Ramos (cell line): Measurements from ENCODE around the gene NCLN.
"Not testable (repeated sequence)": the region's sequence is repeated elsewhere in the genome, so short reads cannot be mapped to it uniquely, and the experiment has no call there.

Source experiments
- in situ Hi-C: fragments of 300-500 bp; cut with MboI; formaldehyde crosslinking; loops from one replicate; pipeline ENCODE4 v1.14.3; 2022; ENCODE audit warnings: low sequenced_read_pairs; ENCODE audit not compliant: unreplicated experiment

The NCLN gene

DNA sequence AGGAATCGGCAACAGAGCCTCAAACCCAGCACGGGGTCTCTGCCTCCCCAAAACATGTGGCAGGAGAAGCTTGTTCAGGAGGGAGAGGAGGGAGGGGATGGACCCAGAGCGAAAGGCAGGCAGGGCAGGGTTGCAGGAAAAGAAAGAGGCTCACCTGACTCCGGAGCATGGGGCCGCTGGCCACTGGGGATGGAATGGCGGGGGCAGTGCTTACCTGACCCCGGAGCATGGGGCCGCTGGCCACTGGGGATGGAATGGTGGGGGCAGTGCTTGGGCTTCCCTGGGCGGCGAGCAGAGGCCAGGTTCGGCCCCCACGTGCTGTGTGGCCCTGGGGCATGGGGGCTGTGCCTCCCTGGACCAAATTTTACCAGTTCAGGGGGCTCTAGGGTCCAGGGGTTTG, 25.5 kb downstream of the NCLN start:
- in situ Hi-C loops = no loop called here

DNA sequence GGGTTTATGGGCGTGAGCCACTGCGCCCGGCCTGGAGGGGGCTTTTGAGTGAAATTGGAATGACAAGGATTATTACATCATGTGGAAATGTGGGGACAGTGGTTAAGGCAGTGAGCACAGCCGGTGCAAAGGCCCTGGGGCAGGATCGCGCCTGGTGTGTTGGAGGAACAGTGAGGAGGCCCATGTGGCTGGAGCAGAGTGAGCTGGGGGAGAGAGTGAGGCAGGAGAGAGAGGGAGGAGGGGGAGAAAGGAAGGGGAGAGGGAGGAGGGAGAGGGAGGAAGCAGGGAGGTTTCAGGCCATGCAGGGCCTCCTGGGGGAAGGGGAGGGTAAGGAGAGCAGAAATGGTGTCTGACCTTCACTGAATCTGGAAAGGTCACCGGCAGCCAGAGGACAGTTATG, 27.4 kb downstream of the NCLN start:
- in situ Hi-C loops = no loop called here

DNA sequence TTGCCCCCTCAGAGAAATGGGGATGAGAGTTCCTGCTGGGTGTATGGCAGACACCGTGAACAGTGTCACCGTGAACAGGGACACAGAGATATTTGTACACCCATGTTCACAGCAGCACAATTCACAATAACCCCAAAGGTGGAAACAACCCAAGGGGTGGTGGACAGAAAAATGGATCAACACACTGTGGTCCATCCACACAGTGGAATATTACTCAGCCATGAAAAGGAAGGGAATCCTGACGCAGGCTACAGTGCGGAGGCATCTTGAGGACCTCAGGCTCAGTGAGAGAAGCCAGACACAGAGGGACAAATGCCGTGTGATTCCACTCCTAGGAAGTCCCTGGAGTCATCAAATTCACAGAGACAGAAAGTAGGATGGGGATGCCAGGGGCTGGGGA, 31.1 kb downstream of the NCLN start:
- in situ Hi-C loops = no loop called here

DNA sequence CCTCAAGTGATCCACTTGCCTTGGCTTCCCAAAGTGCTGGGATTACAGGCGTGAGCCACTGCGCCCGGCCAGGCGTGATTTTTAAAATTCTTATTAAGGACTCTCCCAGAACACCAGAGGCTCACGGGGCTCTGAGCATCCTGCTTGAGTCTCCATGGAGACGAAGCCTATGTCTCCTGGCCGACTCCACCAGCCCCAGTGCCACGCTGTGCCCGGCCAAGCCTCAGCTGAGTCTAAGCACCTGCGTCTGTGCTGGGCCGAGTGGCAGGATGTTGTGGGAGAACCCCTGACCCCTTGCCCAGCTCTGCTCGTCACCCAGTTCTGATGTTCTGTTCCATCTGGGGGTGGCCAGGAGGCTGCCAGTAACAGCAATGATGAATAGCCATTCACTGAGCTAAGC, 34.8 kb downstream of the NCLN start:
- in situ Hi-C loops = no loop called here

DNA sequence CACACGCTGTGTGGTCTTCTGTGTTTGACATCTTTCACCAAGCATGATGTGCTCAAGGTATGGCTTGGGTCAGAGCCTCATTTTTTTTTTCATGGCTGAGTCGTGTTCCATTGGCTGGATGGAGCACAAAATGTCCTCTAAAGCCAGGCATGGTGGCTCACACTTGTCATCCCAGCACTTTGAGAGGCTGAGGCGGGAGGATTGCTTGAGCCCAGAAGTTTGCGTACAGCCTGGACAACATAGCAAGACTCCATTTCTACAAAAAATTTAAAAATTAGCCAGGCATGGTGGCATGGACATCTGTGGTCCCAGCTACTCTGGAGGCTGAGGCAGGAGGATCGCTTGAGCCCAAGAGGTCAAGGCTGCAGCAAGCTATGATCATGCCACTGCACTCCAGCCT, 35.8 kb downstream of the NCLN start:
- in situ Hi-C loops = not testable (repeated sequence)

DNA sequence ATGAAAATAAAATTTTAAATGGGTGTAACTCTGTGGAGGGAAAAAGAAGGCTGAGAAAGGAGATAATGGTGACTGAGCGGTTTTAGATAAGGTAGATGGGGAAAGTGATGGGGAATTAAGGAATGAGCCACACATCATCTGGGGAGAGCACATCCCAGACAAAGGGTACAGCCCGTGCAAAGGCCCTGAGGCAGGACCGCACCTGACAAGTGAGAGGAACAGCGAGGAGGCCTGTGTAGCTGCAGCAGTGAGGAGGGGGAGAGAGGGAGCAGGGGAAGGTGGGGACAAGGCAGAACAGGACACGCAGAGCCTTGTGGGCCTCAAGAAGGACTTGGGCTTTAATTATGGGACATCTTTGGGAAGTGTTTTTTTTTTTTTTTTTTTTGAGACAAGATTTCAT, 37.0 kb downstream of the NCLN start:
- in situ Hi-C loops = no loop called here

GRCh38 chr19:3224346-3225168, 38.8 kb downstream of the NCLN start, which contains the start of gene CELF5:
TSS of gene CELF5 (plus strand) at chr19:3224661. CDS start at chr19:3224740, 79 bp downstream.
- in situ Hi-C loops = no loop called here

DNA sequence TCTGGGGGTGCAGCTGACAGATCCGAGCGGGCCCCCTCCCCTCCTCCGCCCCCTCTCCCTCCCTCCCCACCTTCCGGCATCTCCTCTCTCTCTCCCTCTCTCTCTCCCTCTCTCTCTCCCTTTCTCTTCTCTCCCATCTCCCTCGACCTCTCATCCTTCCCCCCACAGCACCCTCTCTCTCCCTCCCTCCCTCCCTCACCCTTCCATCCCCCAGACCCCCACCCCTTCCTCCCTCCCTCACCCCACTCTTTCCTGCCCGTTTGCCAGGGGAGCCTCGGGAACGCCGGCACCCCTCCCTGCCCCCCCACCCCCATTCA, 39.4 kb downstream of the NCLN start:
- in situ Hi-C loops = no loop called here

GRCh38 chr19:3225677-3226093, 40.0 kb downstream of the NCLN start:
- in situ Hi-C loops = no loop called here

GRCh38 chr19:3227054-3227626, 41.4 kb downstream of the NCLN start:
- in situ Hi-C loops = no loop called here

GRCh38 chr19:3229346-3229743, 43.6 kb downstream of the NCLN start:
- in situ Hi-C loops = no loop called here

DNA sequence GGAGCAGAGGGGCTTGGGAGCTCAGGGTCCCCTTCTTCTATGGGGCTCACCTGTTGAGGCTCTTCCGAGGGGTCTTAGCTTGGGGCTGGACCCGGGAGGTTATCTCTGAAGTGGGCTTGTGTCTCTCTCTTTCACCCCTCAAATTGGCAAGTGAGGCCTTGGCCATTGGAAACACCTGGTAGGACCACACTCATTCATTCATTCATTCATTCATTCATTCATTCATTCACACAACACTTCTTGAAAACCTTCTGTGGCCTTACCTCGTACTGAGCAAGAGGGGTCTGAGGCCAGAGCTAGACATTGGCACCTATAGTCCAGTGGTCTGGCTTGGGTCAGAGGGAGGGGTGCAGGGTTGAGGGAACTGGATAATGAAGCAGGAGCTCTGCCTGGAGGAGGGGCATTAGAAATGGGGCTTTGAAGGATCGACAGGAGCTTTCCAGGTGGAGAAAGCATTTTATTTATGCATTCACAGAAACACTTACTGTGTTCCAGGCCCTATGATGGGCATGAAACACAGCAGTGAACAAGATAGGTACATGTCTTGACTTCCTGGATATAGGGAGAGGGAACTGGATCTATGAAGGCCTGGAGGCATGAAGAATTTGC, 44.3 kb downstream of the NCLN start:
- in situ Hi-C loops = no loop called here

DNA sequence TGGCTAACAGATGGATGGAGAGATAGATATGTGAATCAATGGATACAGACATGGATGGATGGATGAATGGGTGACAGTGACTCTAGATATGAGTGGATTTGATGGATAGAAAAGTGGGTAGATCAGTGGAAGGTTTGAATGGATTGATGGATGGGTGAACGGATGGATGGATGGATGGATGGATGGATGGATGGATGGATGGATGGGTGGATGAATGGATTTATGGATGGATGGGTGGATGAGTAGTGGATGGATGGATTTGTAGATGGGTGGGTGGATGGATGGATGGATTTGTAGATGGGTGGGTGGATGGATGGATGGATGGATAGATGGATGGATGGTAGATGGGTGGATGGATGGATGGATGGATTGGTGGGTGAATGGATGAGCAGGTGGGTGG, 45.6 kb downstream of the NCLN start:
- in situ Hi-C loops = no loop called here

GRCh38 chr19:3233116-3233515, 47.4 kb downstream of the NCLN start:
- in situ Hi-C loops = no loop called here

DNA sequence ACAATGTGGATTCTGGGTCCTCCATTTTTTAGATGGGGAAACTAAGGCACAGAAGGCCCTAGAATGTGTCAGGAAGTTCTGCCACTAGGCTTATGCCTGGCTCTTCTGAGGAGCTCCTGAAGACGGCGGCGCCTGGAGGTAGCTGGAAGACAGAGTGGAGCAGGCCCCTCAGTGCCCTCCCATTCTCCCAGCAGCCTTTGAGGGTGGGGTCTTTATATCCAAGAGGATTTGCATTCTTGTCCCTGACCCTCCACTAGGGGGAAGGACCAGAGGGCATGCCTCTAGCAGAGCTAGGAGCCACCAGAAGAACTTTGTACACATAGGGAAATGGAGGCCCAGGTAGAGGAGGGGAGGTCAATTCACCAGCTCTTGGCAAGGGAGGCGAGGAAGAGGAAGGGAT, 48.1 kb downstream of the NCLN start:
- in situ Hi-C loops = no loop called here

GRCh38 chr19:3234800-3235199, 49.1 kb downstream of the NCLN start:
- in situ Hi-C loops = no loop called here

DNA sequence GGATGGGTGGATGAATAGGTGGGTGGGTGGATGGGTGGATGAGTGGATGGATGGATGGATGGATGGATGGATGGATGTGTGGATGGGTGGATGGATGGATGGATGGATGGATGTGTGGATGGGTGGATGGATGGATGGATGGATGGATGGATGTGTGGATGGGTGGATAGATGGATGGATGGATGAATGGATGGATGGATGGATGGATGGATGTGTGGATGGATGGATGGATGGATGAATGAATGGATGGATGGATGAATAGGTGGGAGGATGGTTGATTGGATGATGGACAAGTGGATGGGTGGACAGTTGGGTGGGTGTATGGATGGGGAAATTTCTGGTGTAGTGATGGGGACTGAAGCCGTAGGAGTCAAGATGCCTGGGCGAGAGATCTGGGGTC, 49.9 kb downstream of the NCLN start:
- in situ Hi-C loops = not testable (repeated sequence)

GRCh38 chr19:3236272-3236671, 50.5 kb downstream of the NCLN start:
- in situ Hi-C loops = no loop called here

DNA sequence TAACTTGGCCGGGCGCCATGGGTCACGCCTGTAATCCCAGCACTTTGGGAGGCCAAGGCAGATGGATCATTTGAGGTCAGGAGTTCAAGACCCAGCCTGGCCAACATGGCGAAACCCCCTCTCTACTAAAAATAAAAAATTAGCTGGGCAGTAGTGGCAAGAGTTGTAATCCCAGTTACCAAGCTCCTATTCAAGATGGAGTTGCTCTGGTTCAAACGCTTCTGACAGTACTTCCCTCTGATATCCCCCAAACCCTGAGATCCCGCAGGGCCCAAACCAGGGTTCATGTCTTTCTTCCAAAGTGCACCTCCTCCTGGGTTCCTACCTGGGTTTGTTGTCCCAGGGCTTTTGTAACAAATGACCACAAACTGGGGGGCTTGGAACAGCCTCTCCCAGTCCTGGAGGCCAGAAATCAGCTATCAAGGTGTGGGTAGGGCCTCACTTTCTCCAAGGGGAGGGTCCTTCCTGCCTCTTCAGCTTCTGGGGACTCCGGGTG, 52.4 kb downstream of the NCLN start:
- in situ Hi-C loops = no loop called here

- in situ Hi-C loops = no loop called here
Measured at GRCh38 chr19:3239367-3239766, 53.6 kb downstream of the NCLN start.

DNA sequence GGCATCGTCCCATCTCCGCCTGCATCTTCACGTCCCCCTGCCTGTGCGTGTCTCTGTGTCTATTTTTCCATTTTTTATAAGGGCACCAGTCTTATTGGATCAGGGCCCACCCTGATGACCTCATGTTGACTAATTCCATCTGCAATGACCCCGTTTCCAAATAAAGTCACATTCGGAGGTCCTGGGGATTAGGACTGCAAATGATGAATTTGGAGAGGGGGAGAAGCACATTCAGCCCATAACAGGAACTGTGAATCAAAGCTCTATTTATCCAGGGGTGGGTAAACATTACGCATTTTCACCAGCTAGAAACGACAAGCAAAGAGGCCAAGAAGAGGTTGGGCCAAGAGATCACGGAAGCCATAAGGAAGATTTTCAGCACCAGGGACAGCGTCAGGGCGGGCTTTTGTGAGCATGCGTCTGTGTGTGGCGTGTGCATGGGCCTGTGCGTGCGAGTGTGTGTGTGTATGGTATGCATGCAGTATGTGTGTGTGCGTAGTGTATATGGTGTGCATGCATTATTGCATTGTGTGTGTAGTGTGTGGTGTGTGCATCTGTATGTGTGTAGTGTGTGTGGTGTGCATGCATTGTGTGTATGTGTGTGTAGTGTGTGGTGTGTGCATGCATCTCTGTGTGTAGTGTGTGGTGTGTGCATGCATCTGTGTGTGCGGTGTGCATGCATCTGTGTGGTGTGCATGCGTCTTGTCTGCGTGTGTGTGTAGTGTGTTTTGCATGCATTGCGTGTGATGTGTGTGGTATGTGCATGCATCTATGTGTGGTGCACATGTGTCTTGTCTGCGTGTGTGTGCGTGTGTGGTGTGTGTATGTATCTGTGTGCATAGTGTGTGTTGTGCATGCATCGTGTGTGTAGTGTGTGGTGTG, 58.3 kb downstream of the NCLN start:
- in situ Hi-C loops = no loop called here
